ENCODE results near the gene CRACR2B. TPM values are rescaled to one million over a fixed set of nuclear protein-coding genes. Genes with fewer than 3 reads are reported as not detected.

The CRACR2B gene
- total and polyA plus RNA-seq, 2 of the 13 experiments (the other 11 are each of a cell fraction or from before 2014, with no cell fraction given), result 14.9 to 21.0 TPM

DNA sequence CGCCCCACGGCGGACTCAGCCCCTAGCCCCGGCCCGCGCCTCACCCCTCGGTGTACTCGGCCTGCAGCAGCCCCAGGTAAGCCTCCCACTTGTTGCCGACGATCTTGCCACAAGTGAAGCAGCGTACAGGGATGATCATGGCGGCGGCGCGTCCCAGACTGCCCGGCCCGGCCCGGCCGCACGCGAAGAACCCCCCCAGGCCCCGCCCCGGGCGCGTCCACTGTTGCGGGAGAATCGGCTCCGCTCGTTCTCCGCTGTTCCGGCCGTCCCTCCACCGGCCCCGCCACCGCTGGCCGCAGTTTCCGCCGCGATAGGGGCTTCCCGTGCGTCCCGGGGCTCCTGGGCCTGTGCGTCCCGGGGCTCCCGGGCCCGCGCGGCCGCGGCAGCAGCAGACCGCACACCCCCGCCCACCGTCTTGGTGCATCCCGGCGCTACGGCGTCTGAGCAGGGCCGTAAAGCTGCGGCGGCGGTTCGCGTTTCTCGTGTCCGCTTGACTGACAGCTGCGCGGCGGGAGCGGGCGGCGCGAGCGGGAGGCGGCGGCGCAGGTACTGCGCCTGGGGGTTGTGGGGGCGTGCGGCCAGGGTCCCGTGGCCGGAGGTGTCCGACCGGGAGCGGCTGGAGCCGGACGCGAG lies 14.8 kb downstream of the CRACR2B start, which contains the start of the genes POLR2L and TSPAN4 (continued):
- TF ChIP-seq CEBPZ (IDR thresholded peaks at IDR 0.05; ENCODE audit: low read length) (no peak), ZNF749 (CRISPR knock-in tag; IDR thresholded peaks at IDR 0.05; ENCODE audit: borderline replicate concordance) (no peak), KDM6A (CRISPR knock-in tag; IDR thresholded peaks at IDR 0.05; ENCODE audit: low read depth) (no peak), TFAP4 (IDR thresholded peaks at IDR 0.05; ENCODE audit: borderline replicate concordance, low read depth) (no peak), KLF9 (CRISPR knock-in tag; IDR thresholded peaks at IDR 0.05; ENCODE audit: low read depth) (no peak), ZNF121 (CRISPR knock-in tag; IDR thresholded peaks at IDR 0.05) (0 out of 2 replicates have a peak, but pooled peaks have one; percentile 27), ETV6 (CRISPR knock-in tag; conservative IDR thresholded peaks at IDR 0.05) (peak; percentile 46; the same call in 1 of the 2 replicates), TFE3 (CRISPR knock-in tag; IDR thresholded peaks at IDR 0.05) (no peak), DDIT3 (CRISPR knock-in tag; IDR thresholded peaks at IDR 0.05) (no peak), DZIP1 (CRISPR knock-in tag; IDR thresholded peaks at IDR 0.05) (no peak), ZBTB25 (CRISPR knock-in tag; IDR thresholded peaks at IDR 0.05) (0 out of 2 replicates have a peak, but pooled peaks have one; percentile 79), ZSCAN25 (CRISPR knock-in tag; IDR thresholded peaks at IDR 0.05) (peak; percentile 54; the same call in 1 of the 2 replicates), ZNF354B (CRISPR knock-in tag; IDR thresholded peaks at IDR 0.05) (peak; percentile 92; the same call in 1 of the 2 replicates), ZNF605 (CRISPR knock-in tag; IDR thresholded peaks at IDR 0.05) (no peak)
- TF ChIP-seq, protein P1, sequence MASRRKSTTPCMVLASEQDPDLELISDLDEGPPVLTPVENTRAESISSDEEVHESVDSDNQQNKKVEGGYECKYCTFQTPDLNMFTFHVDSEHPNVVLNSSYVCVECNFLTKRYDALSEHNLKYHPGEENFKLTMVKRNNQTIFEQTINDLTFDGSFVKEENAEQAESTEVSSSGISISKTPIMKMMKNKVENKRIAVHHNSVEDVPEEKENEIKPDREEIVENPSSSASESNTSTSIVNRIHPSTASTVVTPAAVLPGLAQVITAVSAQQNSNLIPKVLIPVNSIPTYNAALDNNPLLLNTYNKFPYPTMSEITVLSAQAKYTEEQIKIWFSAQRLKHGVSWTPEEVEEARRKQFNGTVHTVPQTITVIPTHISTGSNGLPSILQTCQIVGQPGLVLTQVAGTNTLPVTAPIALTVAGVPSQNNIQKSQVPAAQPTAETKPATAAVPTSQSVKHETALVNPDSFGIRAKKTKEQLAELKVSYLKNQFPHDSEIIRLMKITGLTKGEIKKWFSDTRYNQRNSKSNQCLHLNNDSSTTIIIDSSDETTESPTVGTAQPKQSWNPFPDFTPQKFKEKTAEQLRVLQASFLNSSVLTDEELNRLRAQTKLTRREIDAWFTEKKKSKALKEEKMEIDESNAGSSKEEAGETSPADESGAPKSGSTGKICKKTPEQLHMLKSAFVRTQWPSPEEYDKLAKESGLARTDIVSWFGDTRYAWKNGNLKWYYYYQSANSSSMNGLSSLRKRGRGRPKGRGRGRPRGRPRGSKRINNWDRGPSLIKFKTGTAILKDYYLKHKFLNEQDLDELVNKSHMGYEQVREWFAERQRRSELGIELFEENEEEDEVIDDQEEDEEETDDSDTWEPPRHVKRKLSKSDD (CRISPR knock-in tag; IDR thresholded peaks at IDR 0.05; ENCODE audit: low read depth), result no peak

Measured in HepG2 (cell line).